HepG2 (cell line): Measurements from ENCODE around the gene PNKP. TPM values are rescaled to one million over a fixed set of nuclear protein-coding genes. Genes with fewer than 3 reads are reported as not detected.

Experiments used
- ATAC-seq: fragments of 200-7000 bp; cut with Tn5 transposase; 3 replicates; pipeline ENCODE4 v1.9.1; 2020; ENCODE audit warnings: mild to moderate bottlenecking, moderate library complexity
- BruUV-seq: library from RNA; stranded (reverse); fragments of 400-500 nt; replicated peaks from 2 replicates; lab custom pipeline; 2021; lab: Mats Ljungman, UMichigan
- CTCF ChIA-PET: fragments of 300-600 bp; formaldehyde crosslinking; extraction: SDS; loops from one replicate; lab custom pipeline; 2021; ENCODE audit warnings: low total read pairs, inconsistent platforms, low intra/inter-chr PET ratio; lab: Yijun Ruan, JAX
- POLR2A ChIA-PET: fragments of 350-600 bp; sonication (Branson Sonifier 250); formaldehyde crosslinking; loops from one replicate; lab custom pipeline; 2020; ENCODE audit warnings: antibody characterized with exemption, inconsistent platforms; lab: Yijun Ruan, JAX
- DNase-seq: peaks from one replicate; pipeline ENCODE4 v3.0.0-alpha.2; 2015; ENCODE audit warnings: low spot score
- FAIRE-seq: peaks from 3 replicates; lab custom pipeline; 2011; peaks lifted over from hg19 to GRCh38; lab: Jason Lieb, UNC
- H2AFZ ChIP-seq: one replicate; pipeline ENCODE4 v1.6.1; 2011; ENCODE audit warnings: low read length, inconsistent platforms
- H3K27ac ChIP-seq: fragments of 300-600 bp; 3 replicates; pipeline ENCODE4 v1.8.0; 2011; ENCODE audit warnings: mixed run types, mild to moderate bottlenecking, mixed read lengths, low read length, inconsistent platforms; ENCODE audit not compliant: insufficient read depth; ENCODE audit errors: extremely low read length
- H3K27me3 ChIP-seq, 2 experiments: fragments of 200-600 bp in 1 of 2; 2 replicates in 1 of 2; 3 replicates in 1 of 2; pipeline versions ENCODE4 v1.6.0 to v1.8.0; 2011; ENCODE audit warnings: low read length in 2 of 2, mild to moderate bottlenecking in 2 of 2, moderate library complexity in 2 of 2, inconsistent platforms in 1 of 2; ENCODE audit not compliant: insufficient read depth in 2 of 2, control insufficient read depth in 1 of 2
- H3K36me3 ChIP-seq, 2 experiments: fragments of 200-600 bp in 1 of 2; replicated peaks in 1 of 2; 2 replicates in 1 of 2; 3 replicates in 1 of 2; pipeline versions ENCODE4 v1.5.1 to v1.8.0; 2011; ENCODE audit warnings: low read length in 2 of 2, inconsistent platforms in 1 of 2; ENCODE audit not compliant: insufficient read depth in 2 of 2, control insufficient read depth in 1 of 2
- H3K4me1 ChIP-seq: 2 replicates; pipeline ENCODE4 v1.5.1; 2012; ENCODE audit warnings: low read length, inconsistent platforms; ENCODE audit not compliant: insufficient read depth
- H3K4me2 ChIP-seq: 2 replicates; pipeline ENCODE4 v1.6.0; 2011; ENCODE audit warnings: low read depth, low read length, inconsistent platforms
- H3K4me3 ChIP-seq, 3 experiments: fragments of 200-600 bp in 1 of 3; sonication (generic), shearing (Covaris generic) in 1 of 3; replicated peaks in 1 of 3; 2 replicates each; pipeline ENCODE4 v1.5.1; 2011 to 2016; ENCODE audit warnings: low read length in 3 of 3, inconsistent platforms in 2 of 3, low read depth in 2 of 3, mild to moderate bottlenecking in 2 of 3, control low read depth in 1 of 3, mixed read lengths in 1 of 3; ENCODE audit not compliant: insufficient read depth in 1 of 3
- H3K79me2 ChIP-seq: one replicate; pipeline ENCODE4 v1.6.1; 2011; ENCODE audit warnings: low read length, inconsistent platforms; ENCODE audit not compliant: insufficient read depth
- H3K9ac ChIP-seq: 2 replicates; pipeline ENCODE4 v1.6.0; 2011; ENCODE audit warnings: mild to moderate bottlenecking, low read depth, low read length, inconsistent platforms; ENCODE audit not compliant: insufficient read depth
- H3K9me3 ChIP-seq: 2 replicates; pipeline ENCODE4 v1.5.1; 2012; ENCODE audit warnings: mild to moderate bottlenecking, low read length
- H4K20me1 ChIP-seq: 2 replicates; pipeline ENCODE4 v1.6.0; 2011; ENCODE audit warnings: inconsistent platforms, mild to moderate bottlenecking, low read length, moderate library complexity; ENCODE audit not compliant: insufficient read depth
- MLLT10 ChIP-seq: sonication (generic); formaldehyde crosslinking; IDR thresholded peaks from 2 replicates; pipeline ENCODE4 v1.4.0; 2020; ENCODE audit warnings: missing genetic modification reagents
- ONECUT2 ChIP-seq: sonication (generic); formaldehyde crosslinking; IDR thresholded peaks from 2 replicates; pipeline ENCODE4 v1.4.0; 2020; ENCODE audit warnings: missing genetic modification reagents
- PAF1 ChIP-seq: IDR thresholded peaks from 2 replicates; pipeline ENCODE4 v1.6.1; 2016; ENCODE audit warnings: missing genetic modification reagents, missing compliant biosample characterization
- SKI ChIP-seq: fragments of 450-650 bp; IDR thresholded peaks from one replicate; pipeline ENCODE4 v1.6.1; 2018; ENCODE audit warnings: mild to moderate bottlenecking; ENCODE audit not compliant: partially characterized antibody
- ZBTB38 ChIP-seq: sonication (generic); formaldehyde crosslinking; IDR thresholded peaks from 2 replicates; pipeline ENCODE4 v1.5.1; 2020; ENCODE audit warnings: mild to moderate bottlenecking, missing genetic modification reagents
- ZKSCAN8 ChIP-seq: IDR thresholded peaks from 2 replicates; pipeline ENCODE4 v1.6.1; 2016; ENCODE audit warnings: borderline replicate concordance, missing genetic modification reagents, missing compliant biosample characterization
- ZNF205 ChIP-seq: IDR thresholded peaks from 2 replicates; pipeline ENCODE4 v1.6.1; 2018; ENCODE audit warnings: missing biosample characterization, missing genetic modification reagents
- ZNF431 ChIP-seq: sonication (generic); formaldehyde crosslinking; IDR thresholded peaks from 2 replicates; pipeline ENCODE4 v1.9.0; 2022; ENCODE audit warnings: missing genetic modification reagents, low read depth, mild to moderate bottlenecking, borderline replicate concordance
- ZNF589 ChIP-seq: sonication (generic); formaldehyde crosslinking; conservative IDR thresholded peaks from 2 replicates; pipeline ENCODE4 v1.8.0; 2022; ENCODE audit warnings: mild to moderate bottlenecking, moderate library complexity, missing genetic modification reagents
- ZNF605 ChIP-seq: sonication (generic); formaldehyde crosslinking; IDR thresholded peaks from 2 replicates; pipeline ENCODE4 v1.8.0; 2022; ENCODE audit warnings: mild to moderate bottlenecking, missing genetic modification reagents
- ZNF720 ChIP-seq: sonication (generic); formaldehyde crosslinking; IDR thresholded peaks from 2 replicates; pipeline ENCODE4 v1.4.0; 2020; ENCODE audit warnings: missing genetic modification reagents
- WGBS: methylation state at CpG from one replicate; pipeline ENCODE4 v1.1.6; 2017; ENCODE audit warnings: low lambda C conversion rate; 5-methylcytosine and 5-hydroxymethylcytosine counted together
- in situ Hi-C: cut with HindIII; loops from 2 replicates; pipeline ENCODE4 v1.10.0; 2017; ENCODE audit warnings: low pct_unique_long_range_greater_than_20kb; ENCODE audit not compliant: extremely low pct_ligation_motif_present
- intact Hi-C: fragments of 100-400 bp; cut with micrococcal nuclease; formaldehyde crosslinking; loops from one replicate; pipeline ENCODE4 v1.10.0; 2022; ENCODE audit not compliant: unreplicated experiment
- polyA plus RNA-seq, 8 experiments: library from polyadenylated mRNA; depleted of rRNA in 3 of 8; stranded (reverse) in 7 of 8; unstranded in 1 of 8; fragments of >200 nt; fragmentation: Illumina TruSeq in 4 of 8; extraction: Trizol in 4 of 8; gene quantifications; 2 replicates each; pipeline versions ENCODE4 v1.2.1 to v1.2.3, GENCODE V29; 2011 to 2016; ENCODE audit warnings: low read depth in 4 of 8, missing spikeins in 1 of 8, mixed read lengths in 1 of 8; ENCODE audit not compliant: insufficient read depth in 1 of 8
- total RNA-seq, 5 experiments: library from RNA; depleted of rRNA; stranded (reverse); fragments of >200 nt; fragmentation: Illumina TruSeq; extraction: Trizol; gene quantifications; 2 replicates each; pipeline ENCODE4 v1.2.3, GENCODE V29; 2016; ENCODE audit warnings: low read depth in 1 of 5
- TF ChIP-seq, protein P1 (sequence below): sonication (generic); formaldehyde crosslinking; IDR thresholded peaks from 2 replicates; pipeline ENCODE4 v1.8.1; 2023; ENCODE audit warnings: mild to moderate bottlenecking, moderate library complexity, missing genetic modification reagents
- TF ChIP-seq, protein P2 (sequence below): sonication (generic); formaldehyde crosslinking; IDR thresholded peaks from 2 replicates; pipeline ENCODE4 v1.5.0; 2020; ENCODE audit warnings: missing genetic modification reagents
- TF ChIP-seq, protein P3 (sequence below), 2 experiments: fragments of 450-650 bp in 1 of 2; sonication (generic) in 1 of 2; formaldehyde crosslinking in 1 of 2; IDR thresholded peaks; 2 replicates each; pipeline versions ENCODE4 v1.6.1 to v1.8.0; 2016 to 2022; ENCODE audit warnings: antibody characterized with exemption in 1 of 2, mild to moderate bottlenecking in 1 of 2, missing genetic modification reagents in 1 of 2

Gene PNKP
- total and polyA plus RNA-seq, 2 of the 13 experiments (the other 11 are each of a cell fraction or from before 2014, with no cell fraction given): 12.7 to 27.1 TPM

DNA sequence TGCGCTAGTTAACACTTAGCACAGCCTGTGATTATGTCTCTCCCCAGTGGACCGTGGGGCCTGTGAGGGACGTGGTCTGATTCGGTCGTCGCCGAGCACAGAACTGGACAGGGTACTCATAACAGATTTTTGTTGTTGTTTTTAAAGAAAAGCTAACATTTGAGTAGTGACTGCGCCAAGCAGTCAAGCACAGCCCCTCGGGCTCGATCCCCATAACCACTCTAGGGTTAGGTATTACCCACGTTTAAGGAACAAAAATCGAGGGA, 17.2 kb downstream of the PNKP start:
- 68% methylated on average over 12 of the region's 12 CpGs for WGBS
- H3K27me3 ChIP-seq: no peaks in the 10 kb centered on the region; a peak in 1 of 5 replicates
- peak overlapping the region; percentile 89 to 93 (median 90) for H3K4me3 ChIP-seq
- intact Hi-C loops: no loop called here
- DNase-seq (no peak), FAIRE-seq (no peak), ATAC-seq (no peak)
- in situ Hi-C loops: no loop called here
- peaks cover 30% of the 10 kb centered on the region for H3K4me1 ChIP-seq
- BruUV-seq: no TSS peak
- peaks cover 23% of the 10 kb centered on the region for H4K20me1 ChIP-seq
- POLR2A ChIA-PET: interaction anchor here (0.6 to 3.1 kb wide), 12 partner anchors 11 to 164 kb away, joined by 3 to 29 read pairs (median 8); partner anchors contain the start of genes AKT1S1, AP2A1, ATF5 and NUP62
- peaks cover 10 to 12% of the 10 kb centered on the region in 2 experiments; a peak in 4 of 5 replicates for H3K36me3 ChIP-seq
- peak overlapping the region; percentile 100 for H3K27ac ChIP-seq
- H3K4me2 ChIP-seq: peak overlapping the region; percentile 73
- peaks cover 24% of the 10 kb centered on the region for H3K79me2 ChIP-seq
- H3K9ac ChIP-seq: peak overlapping the region; percentile 96
- no peak overlapping the region for H2AFZ ChIP-seq
- CTCF ChIA-PET: no interaction called here
- no peaks in the 10 kb centered on the region for H3K9me3 ChIP-seq
- TF ChIP-seq, protein P1, sequence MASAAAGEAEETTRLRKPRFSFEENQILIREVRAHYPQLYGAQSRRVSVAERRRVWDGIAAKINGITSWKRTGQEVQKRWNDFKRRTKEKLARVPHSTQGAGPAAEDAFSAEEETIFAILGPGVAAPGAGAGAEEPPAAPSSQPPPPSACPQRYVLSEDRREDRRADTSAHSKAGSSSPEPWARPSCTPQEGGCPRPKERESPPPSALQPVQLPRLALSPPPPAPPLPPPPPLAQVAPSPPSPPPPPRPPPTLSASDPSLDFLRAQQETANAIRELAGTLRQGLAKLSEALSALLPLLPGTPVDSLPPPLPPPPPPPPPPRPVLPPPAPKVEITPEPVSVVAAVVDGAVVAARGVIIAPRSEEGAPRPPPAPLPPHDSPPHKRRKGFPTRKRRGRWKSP (CRISPR knock-in tag): no peak
- TF ChIP-seq PAF1: no peak
- no peak for TF ChIP-seq SKI
- TF ChIP-seq ZNF205: no peak
- TF ChIP-seq MLLT10 (CRISPR knock-in tag): no peak
- TF ChIP-seq, protein P2, sequence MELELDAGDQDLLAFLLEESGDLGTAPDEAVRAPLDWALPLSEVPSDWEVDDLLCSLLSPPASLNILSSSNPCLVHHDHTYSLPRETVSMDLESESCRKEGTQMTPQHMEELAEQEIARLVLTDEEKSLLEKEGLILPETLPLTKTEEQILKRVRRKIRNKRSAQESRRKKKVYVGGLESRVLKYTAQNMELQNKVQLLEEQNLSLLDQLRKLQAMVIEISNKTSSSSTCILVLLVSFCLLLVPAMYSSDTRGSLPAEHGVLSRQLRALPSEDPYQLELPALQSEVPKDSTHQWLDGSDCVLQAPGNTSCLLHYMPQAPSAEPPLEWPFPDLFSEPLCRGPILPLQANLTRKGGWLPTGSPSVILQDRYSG (CRISPR knock-in tag): peak; percentile 10; the same call in 1 of the 2 replicates
- 0 out of 2 replicates have a peak, but pooled peaks have one; percentile 33 for TF ChIP-seq ZNF605 (CRISPR knock-in tag)
- TF ChIP-seq ONECUT2 (CRISPR knock-in tag): no peak
- no peak for TF ChIP-seq ZNF720 (CRISPR knock-in tag)
- TF ChIP-seq ZBTB38 (CRISPR knock-in tag): 0 out of 2 replicates have a peak, but pooled peaks have one; percentile 29
- TF ChIP-seq ZNF431 (CRISPR knock-in tag): no peak
- TF ChIP-seq ZNF589 (CRISPR knock-in tag): no peak
- TF ChIP-seq, protein P3, sequence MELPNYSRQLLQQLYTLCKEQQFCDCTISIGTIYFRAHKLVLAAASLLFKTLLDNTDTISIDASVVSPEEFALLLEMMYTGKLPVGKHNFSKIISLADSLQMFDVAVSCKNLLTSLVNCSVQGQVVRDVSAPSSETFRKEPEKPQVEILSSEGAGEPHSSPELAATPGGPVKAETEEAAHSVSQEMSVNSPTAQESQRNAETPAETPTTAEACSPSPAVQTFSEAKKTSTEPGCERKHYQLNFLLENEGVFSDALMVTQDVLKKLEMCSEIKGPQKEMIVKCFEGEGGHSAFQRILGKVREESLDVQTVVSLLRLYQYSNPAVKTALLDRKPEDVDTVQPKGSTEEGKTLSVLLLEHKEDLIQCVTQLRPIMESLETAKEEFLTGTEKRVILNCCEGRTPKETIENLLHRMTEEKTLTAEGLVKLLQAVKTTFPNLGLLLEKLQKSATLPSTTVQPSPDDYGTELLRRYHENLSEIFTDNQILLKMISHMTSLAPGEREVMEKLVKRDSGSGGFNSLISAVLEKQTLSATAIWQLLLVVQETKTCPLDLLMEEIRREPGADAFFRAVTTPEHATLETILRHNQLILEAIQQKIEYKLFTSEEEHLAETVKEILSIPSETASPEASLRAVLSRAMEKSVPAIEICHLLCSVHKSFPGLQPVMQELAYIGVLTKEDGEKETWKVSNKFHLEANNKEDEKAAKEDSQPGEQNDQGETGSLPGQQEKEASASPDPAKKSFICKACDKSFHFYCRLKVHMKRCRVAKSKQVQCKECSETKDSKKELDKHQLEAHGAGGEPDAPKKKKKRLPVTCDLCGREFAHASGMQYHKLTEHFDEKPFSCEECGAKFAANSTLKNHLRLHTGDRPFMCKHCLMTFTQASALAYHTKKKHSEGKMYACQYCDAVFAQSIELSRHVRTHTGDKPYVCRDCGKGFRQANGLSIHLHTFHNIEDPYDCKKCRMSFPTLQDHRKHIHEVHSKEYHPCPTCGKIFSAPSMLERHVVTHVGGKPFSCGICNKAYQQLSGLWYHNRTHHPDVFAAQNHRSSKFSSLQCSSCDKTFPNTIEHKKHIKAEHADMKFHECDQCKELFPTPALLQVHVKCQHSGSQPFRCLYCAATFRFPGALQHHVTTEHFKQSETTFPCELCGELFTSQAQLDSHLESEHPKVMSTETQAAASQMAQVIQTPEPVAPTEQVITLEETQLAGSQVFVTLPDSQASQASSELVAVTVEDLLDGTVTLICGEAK (IDR thresholded peaks at IDR 0.05): no peak
- TF ChIP-seq, protein P3 (CRISPR knock-in tag; IDR thresholded peaks at IDR 0.05): no peak
- 0 out of 2 replicates have a peak, but pooled peaks have one; percentile 34 for TF ChIP-seq ZKSCAN8 (CRISPR knock-in tag)
